Measurements from ENCODE around the gene LYSET. TPM values are rescaled to one million over a fixed set of nuclear protein-coding genes. Genes with fewer than 3 reads are reported as not detected.
"Not testable (repeated sequence)": the region's sequence is repeated elsewhere in the genome, so short reads cannot be mapped to it uniquely, and the experiment has no call there.

Gene LYSET
- total RNA-seq, 2 donors from 2014 or later, result 31.3 to 36.8 TPM

GRCh38 chr14:93163564-93163963 lies 21.6 kb upstream of the LYSET start:
- intact Hi-C loops (cut with DNase I), result no loop called here

GRCh38 chr14:93165271-93166265 lies 19.5 kb upstream of the LYSET start:
- H3K4me3 ChIP-seq; H3K27me3 ChIP-seq; intact Hi-C loops (cut with DNase I); H3K9ac ChIP-seq (ENCODE audit: low read depth in 2 of 2, low read length in 2 of 2); H3K9me3 ChIP-seq; DNase-seq; H3K36me3 ChIP-seq; H3K4me1 ChIP-seq; H3K27ac ChIP-seq: not testable (repeated sequence)

More at GRCh38 chr14:93163564-93163963, 21.6 kb upstream of the LYSET start:
- no peaks in the 10 kb centered on the region for H3K27me3 ChIP-seq
- H3K4me3 ChIP-seq, result no peak overlapping the region
- TF ChIP-seq CTCF (IDR thresholded peaks at IDR 0.05), result no peak
- no peaks in the 10 kb centered on the region for H3K9me3 ChIP-seq
- H3K27ac ChIP-seq, result no peak overlapping the region
- no peaks in the 10 kb centered on the region for H3K36me3 ChIP-seq
- no peak for DNase-seq
- no peaks in the 10 kb centered on the region for H3K4me1 ChIP-seq
- no peak overlapping the region for H3K9ac ChIP-seq (ENCODE audit: low read depth in 2 of 2, low read length in 2 of 2)

- H3K9ac ChIP-seq (ENCODE audit: low read depth in 2 of 2, low read length in 2 of 2); H3K27ac ChIP-seq; H3K36me3 ChIP-seq; H3K4me3 ChIP-seq; DNase-seq; H3K27me3 ChIP-seq; H3K4me1 ChIP-seq; intact Hi-C loops (cut with DNase I); H3K9me3 ChIP-seq: not testable (repeated sequence)
Measured at GRCh38 chr14:93168610-93169009, 16.5 kb upstream of the LYSET start.

GRCh38 chr14:93169619-93170018 lies 15.5 kb upstream of the LYSET start:
- H3K27me3 ChIP-seq; H3K4me1 ChIP-seq; DNase-seq; intact Hi-C loops (cut with DNase I); H3K9me3 ChIP-seq; H3K4me3 ChIP-seq; H3K36me3 ChIP-seq; H3K9ac ChIP-seq (ENCODE audit: low read depth in 2 of 2, low read length in 2 of 2); H3K27ac ChIP-seq: not testable (repeated sequence)

- H3K9me3 ChIP-seq; H3K4me3 ChIP-seq; H3K9ac ChIP-seq (ENCODE audit: low read depth in 2 of 2, low read length in 2 of 2); H3K36me3 ChIP-seq; H3K27me3 ChIP-seq; H3K4me1 ChIP-seq; H3K27ac ChIP-seq; DNase-seq; intact Hi-C loops (cut with DNase I): not testable (repeated sequence)
Measured at GRCh38 chr14:93170141-93170540, 15.0 kb upstream of the LYSET start.

- no peaks in the 10 kb centered on the region for H3K27me3 ChIP-seq
- no peak overlapping the region for H3K4me3 ChIP-seq
- intact Hi-C loops (cut with DNase I), result no loop called here
- no peaks in the 10 kb centered on the region for H3K9me3 ChIP-seq
- H3K4me1 ChIP-seq, result no peaks in the 10 kb centered on the region
- no peak overlapping the region for H3K27ac ChIP-seq
- no peak for DNase-seq
- H3K36me3 ChIP-seq, result no peaks in the 10 kb centered on the region
- no peak for TF ChIP-seq CTCF (IDR thresholded peaks at IDR 0.05)
- no peak overlapping the region for H3K9ac ChIP-seq (ENCODE audit: low read depth in 2 of 2, low read length in 2 of 2)
Measured at GRCh38 chr14:93171376-93171775, 13.7 kb upstream of the LYSET start.

GRCh38 chr14:93173943-93174395 lies 11.1 kb upstream of the LYSET start:
- no peaks in the 10 kb centered on the region for H3K4me1 ChIP-seq
- H3K4me3 ChIP-seq, result no peak overlapping the region
- H3K36me3 ChIP-seq, result no peaks in the 10 kb centered on the region
- H3K27me3 ChIP-seq, result no peaks in the 10 kb centered on the region
- intact Hi-C loops (cut with DNase I), result no loop called here
- TF ChIP-seq CTCF (IDR thresholded peaks at IDR 0.05), result no peak
- DNase-seq, result no peak
- no peak overlapping the region for H3K27ac ChIP-seq
- H3K9ac ChIP-seq (ENCODE audit: low read depth in 2 of 2, low read length in 2 of 2), result no peak overlapping the region
- H3K9me3 ChIP-seq, result no peaks in the 10 kb centered on the region

- H3K27ac ChIP-seq; H3K36me3 ChIP-seq; H3K27me3 ChIP-seq; H3K4me1 ChIP-seq; H3K4me3 ChIP-seq; DNase-seq; H3K9me3 ChIP-seq; intact Hi-C loops (cut with DNase I); H3K9ac ChIP-seq (ENCODE audit: low read depth in 2 of 2, low read length in 2 of 2): not testable (repeated sequence)
Measured at GRCh38 chr14:93174731-93175130, 10.4 kb upstream of the LYSET start.

Measured in colonic mucosa (tissue), 4 donors.